Mesendoderm (in vitro differentiated cells): Measurements from ENCODE around the gene ITPRID2.

Source experiments
- DNase-seq: peaks from one replicate; pipeline ENCODE4 v3.0.0; 2013
- H2AK5ac ChIP-seq: 2 replicates; pipeline ENCODE4 v1.6.1; 2013; ENCODE audit warnings: low read length, inconsistent platforms
- H2BK120ac ChIP-seq: 2 replicates; pipeline ENCODE4 v1.6.1; 2013; ENCODE audit warnings: low read depth, mild to moderate bottlenecking, low read length, moderate library complexity, mixed read lengths
- H2BK15ac ChIP-seq: replicated peaks from 2 replicates; pipeline ENCODE4 v1.6.1; 2013; ENCODE audit warnings: low read depth, mild to moderate bottlenecking, moderate library complexity
- H2BK5ac ChIP-seq: 2 replicates; pipeline ENCODE4 v1.6.1; 2013; ENCODE audit warnings: low read length, inconsistent platforms
- H3K18ac ChIP-seq: 2 replicates; pipeline ENCODE4 v1.6.1; 2013; ENCODE audit warnings: mild to moderate bottlenecking, low read length, mixed read lengths
- H3K23ac ChIP-seq: one replicate; pipeline ENCODE4 v1.6.1; 2013; ENCODE audit warnings: low read length
- H3K27ac ChIP-seq: 2 replicates; pipeline ENCODE4 v1.5.1; 2013; ENCODE audit warnings: low read depth, mild to moderate bottlenecking, inconsistent platforms, low read length, moderate library complexity
- H3K27me3 ChIP-seq: 2 replicates; pipeline ENCODE4 v1.6.1; 2013; ENCODE audit warnings: low read length, control low read depth, mild to moderate bottlenecking, inconsistent platforms; ENCODE audit not compliant: insufficient read depth, poor library complexity
- H3K36me3 ChIP-seq: 2 replicates; pipeline ENCODE4 v1.6.1; 2013; ENCODE audit warnings: low read length, inconsistent platforms; ENCODE audit not compliant: control insufficient read depth, insufficient read depth
- H3K4ac ChIP-seq: one replicate; pipeline ENCODE4 v1.6.1; 2013; ENCODE audit warnings: low read depth, mild to moderate bottlenecking, low read length, moderate library complexity
- H3K4me1 ChIP-seq: 2 replicates; pipeline ENCODE4 v1.6.1; 2013; ENCODE audit warnings: low read depth, low read length, inconsistent platforms; ENCODE audit not compliant: control insufficient read depth
- H3K4me2 ChIP-seq: 2 replicates; pipeline ENCODE4 v1.6.1; 2013; ENCODE audit warnings: low read length
- H3K4me3 ChIP-seq: 2 replicates; pipeline ENCODE4 v1.5.1; 2013; ENCODE audit warnings: mild to moderate bottlenecking, low read length
- H3K56ac ChIP-seq: one replicate; pipeline ENCODE4 v1.6.1; 2013; ENCODE audit warnings: low read length
- H3K79me1 ChIP-seq: 2 replicates; pipeline ENCODE4 v1.6.1; 2013; ENCODE audit warnings: low read length, inconsistent platforms
- H3K79me2 ChIP-seq: 2 replicates; pipeline ENCODE4 v1.6.1; 2013; ENCODE audit warnings: mild to moderate bottlenecking, low read length; ENCODE audit not compliant: control insufficient read depth, insufficient read depth
- H3K9ac ChIP-seq: 2 replicates; pipeline ENCODE4 v1.6.1; 2013; ENCODE audit warnings: low read length, inconsistent platforms
- H4K5ac ChIP-seq: one replicate; pipeline ENCODE4 v1.6.1; 2013; ENCODE audit warnings: low read length
- H4K8ac ChIP-seq: one replicate; pipeline ENCODE4 v1.6.1; 2013; ENCODE audit warnings: low read depth, mild to moderate bottlenecking, control low read depth, low read length, moderate library complexity
- WGBS: extraction: QIAGEN DNeasy Blood & Tissue Kit; methylation state at CpG from one replicate; pipeline ENCODE4 v1.1.7; 2013; ENCODE audit warnings: low lambda C conversion rate, missing lambda C conversion rate; ENCODE audit not compliant: insufficient coverage; ENCODE audit errors: extremely low coverage; 5-methylcytosine and 5-hydroxymethylcytosine counted together

The ITPRID2 gene

GRCh38 chr2:181892799-181893435 is 1.4 kb downstream of the ITPRID2 start:
- Histone ChIP-seq H3K79me2 (peaks cover 2% of the 10 kb centered on the region), H4K5ac (no peak overlapping the region), H2BK5ac (peak overlapping the region; percentile 14), H3K4me2 (peak overlapping the region; percentile 60), H3K18ac (no peak overlapping the region), H3K56ac (peak overlapping the region; percentile 96), H2BK15ac (no peak overlapping the region), H3K79me1 (peaks cover 2% of the 10 kb centered on the region), H3K4me3 (peak overlapping the region; percentile 86), H3K4ac (no peak overlapping the region), H3K9ac (peak overlapping the region; percentile 85), H4K8ac (no peak overlapping the region), H3K23ac (no peak overlapping the region), H3K27ac (peak overlapping the region; percentile 64), H3K4me1 (no peaks in the 10 kb centered on the region), H3K36me3 (no peaks in the 10 kb centered on the region), H3K27me3 (no peaks in the 10 kb centered on the region), H2AK5ac (no peak overlapping the region), H2BK120ac (no peak overlapping the region)
- DNase-seq: no peak
- WGBS: no CpG with 5 or more reads among the region's 10 CpGs

- no peak overlapping the region for H4K8ac ChIP-seq
- no peaks in the 10 kb centered on the region for H3K4me1 ChIP-seq
- no peak overlapping the region for H3K9ac ChIP-seq
- no peaks in the 10 kb centered on the region for H3K27me3 ChIP-seq
- H3K4ac ChIP-seq: no peak overlapping the region
- H3K79me2 ChIP-seq: peaks cover 2% of the 10 kb centered on the region
- H2BK15ac ChIP-seq: no peak overlapping the region
- H4K5ac ChIP-seq: no peak overlapping the region
- H3K23ac ChIP-seq: no peak overlapping the region
- no peak overlapping the region for H2AK5ac ChIP-seq
- H3K4me3 ChIP-seq: no peak overlapping the region
- DNase-seq: no peak
- no peaks in the 10 kb centered on the region for H3K36me3 ChIP-seq
- no peak overlapping the region for H3K27ac ChIP-seq
- no CpG with 5 or more reads among the region's 3 CpGs for WGBS
- H3K18ac ChIP-seq: no peak overlapping the region
- peaks cover 2% of the 10 kb centered on the region for H3K79me1 ChIP-seq
- peak overlapping the region; percentile 8 for H3K4me2 ChIP-seq
- no peak overlapping the region for H3K56ac ChIP-seq
- H2BK5ac ChIP-seq: no peak overlapping the region
- no peak overlapping the region for H2BK120ac ChIP-seq
These were observed 2.9 kb downstream of the ITPRID2 start for GRCh38 chr2:181894381-181894780.

- no peak overlapping the region for H2AK5ac ChIP-seq
- H2BK15ac ChIP-seq: no peak overlapping the region
- no peak overlapping the region for H3K18ac ChIP-seq
- no peak for DNase-seq
- H3K27ac ChIP-seq: no peak overlapping the region
- no CpG with 5 or more reads among the region's 1 CpG for WGBS
- H4K5ac ChIP-seq: no peak overlapping the region
- no peak overlapping the region for H4K8ac ChIP-seq
- no peak overlapping the region for H3K4ac ChIP-seq
- H3K79me1 ChIP-seq: peaks cover 2% of the 10 kb centered on the region
- H3K27me3 ChIP-seq: no peaks in the 10 kb centered on the region
- no peak overlapping the region for H3K4me3 ChIP-seq
- H3K4me2 ChIP-seq: no peak overlapping the region
- no peak overlapping the region for H3K23ac ChIP-seq
- H3K4me1 ChIP-seq: no peaks in the 10 kb centered on the region
- no peak overlapping the region for H2BK5ac ChIP-seq
- no peaks in the 10 kb centered on the region for H3K36me3 ChIP-seq
- H2BK120ac ChIP-seq: no peak overlapping the region
- no peak overlapping the region for H3K56ac ChIP-seq
- peaks cover 2% of the 10 kb centered on the region for H3K79me2 ChIP-seq
- no peak overlapping the region for H3K9ac ChIP-seq
These were observed 4.3 kb downstream of the ITPRID2 start for GRCh38 chr2:181895818-181896217.

DNA sequence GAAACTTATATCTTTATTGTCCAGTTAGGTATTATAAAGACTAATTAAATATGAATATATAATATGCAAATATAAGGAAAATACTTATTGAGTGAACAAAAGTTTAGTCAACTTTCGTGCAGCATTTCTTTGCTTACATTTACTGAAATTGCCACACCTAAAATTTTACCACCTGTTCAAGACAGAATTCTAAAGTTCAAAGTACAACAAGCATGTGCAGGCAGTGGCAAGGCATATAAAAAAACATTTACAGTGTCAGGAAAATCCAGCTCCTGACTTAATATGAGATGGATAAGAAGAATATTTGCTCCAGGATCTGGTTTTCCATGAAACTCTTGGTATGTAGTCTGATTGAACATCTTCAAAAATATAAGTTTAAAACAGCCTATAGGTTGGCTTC is 4.8 kb downstream of the ITPRID2 start:
- no peaks in the 10 kb centered on the region for H3K27me3 ChIP-seq
- no peak overlapping the region for H3K27ac ChIP-seq
- peaks cover 2% of the 10 kb centered on the region for H3K79me1 ChIP-seq
- no peaks in the 10 kb centered on the region for H3K36me3 ChIP-seq
- no peaks in the 10 kb centered on the region for H3K4me1 ChIP-seq
- no peak overlapping the region for H3K23ac ChIP-seq
- H3K4me2 ChIP-seq: no peak overlapping the region
- no peak overlapping the region for H2BK15ac ChIP-seq
- no peak overlapping the region for H2BK120ac ChIP-seq
- no peak overlapping the region for H4K8ac ChIP-seq
- no peak overlapping the region for H2BK5ac ChIP-seq
- H3K56ac ChIP-seq: no peak overlapping the region
- no peak overlapping the region for H3K4ac ChIP-seq
- WGBS: no CpG with 5 or more reads among the region's 1 CpG
- no peak overlapping the region for H3K9ac ChIP-seq
- H3K79me2 ChIP-seq: peaks cover 2% of the 10 kb centered on the region
- H4K5ac ChIP-seq: no peak overlapping the region
- H2AK5ac ChIP-seq: no peak overlapping the region
- no peak overlapping the region for H3K4me3 ChIP-seq
- DNase-seq: no peak
- H3K18ac ChIP-seq: no peak overlapping the region

DNA sequence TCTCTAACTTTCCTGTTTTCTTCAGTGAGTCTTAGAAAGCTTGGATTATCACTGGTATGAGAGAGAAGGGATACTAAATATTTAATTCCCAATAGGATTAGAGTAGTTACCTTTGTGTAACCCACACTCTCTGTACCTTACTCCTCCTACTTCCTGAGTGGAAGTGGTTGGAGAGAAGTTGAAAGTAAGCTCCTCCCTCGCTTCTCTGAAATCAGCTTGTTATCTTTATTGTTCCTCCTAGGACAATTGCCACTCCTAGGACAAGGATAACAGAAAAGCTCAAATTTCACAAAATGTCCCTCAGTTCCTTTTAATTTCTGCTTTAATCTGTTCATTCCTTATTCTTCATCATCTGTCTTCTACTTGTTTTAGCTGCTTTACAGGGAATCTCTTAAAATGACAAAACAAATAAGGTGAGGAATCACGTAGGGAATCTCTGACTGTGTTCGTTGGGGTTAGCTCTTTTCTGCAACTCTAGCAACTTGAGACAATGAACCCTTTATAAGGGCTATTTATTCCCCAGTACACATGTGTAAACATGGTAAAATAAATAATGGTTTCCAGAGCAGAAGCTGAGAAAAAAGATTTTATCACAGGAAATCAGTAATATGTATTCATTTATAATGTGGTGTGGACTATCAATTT is 8.6 kb downstream of the ITPRID2 start:
- H4K8ac ChIP-seq: no peak overlapping the region

More for the DNA sequence above, 8.6 kb downstream of the ITPRID2 start:
- H3K4me1 ChIP-seq: no peaks in the 10 kb centered on the region
- H3K23ac ChIP-seq: no peak overlapping the region
- H2BK5ac ChIP-seq: no peak overlapping the region
- H3K79me2 ChIP-seq: no peaks in the 10 kb centered on the region
- no peak overlapping the region for H3K27ac ChIP-seq
- no peak overlapping the region for H4K5ac ChIP-seq
- H3K36me3 ChIP-seq: no peaks in the 10 kb centered on the region
- no peak overlapping the region for H2AK5ac ChIP-seq
- no peak overlapping the region for H3K9ac ChIP-seq
- H3K4ac ChIP-seq: no peak overlapping the region
- WGBS: no CpG with 5 or more reads among the region's 3 CpGs
- no peak overlapping the region for H3K4me2 ChIP-seq
- H2BK15ac ChIP-seq: no peak overlapping the region
- peak; percentile 34 for DNase-seq
- peaks cover 2% of the 10 kb centered on the region for H3K79me1 ChIP-seq
- H3K4me3 ChIP-seq: no peak overlapping the region
- H3K27me3 ChIP-seq: no peaks in the 10 kb centered on the region
- no peak overlapping the region for H3K18ac ChIP-seq
- H3K56ac ChIP-seq: no peak overlapping the region
- no peak overlapping the region for H2BK120ac ChIP-seq
